Measurements from ENCODE around the gene ATP7B.
"Not testable (repeated sequence)": the region's sequence is repeated elsewhere in the genome, so short reads cannot be mapped to it uniquely, and the experiment has no call there.

The ATP7B gene

GRCh38 chr13:51913421-51914136, 97.7 kb downstream of the ATP7B start:
- H3K4me3 ChIP-seq (ENCODE audit: low read length) = no peak overlapping the region
- no peaks in the 10 kb centered on the region for H3K36me3 ChIP-seq (ENCODE audit: insufficient read depth, low read length)
- H3K4me2 ChIP-seq (ENCODE audit: low read length) = no peak overlapping the region
- H3K9me3 ChIP-seq (replicated peaks; ENCODE audit: low read length) = no peaks in the 10 kb centered on the region
- H3K27me3 ChIP-seq (ENCODE audit: control insufficient read depth, insufficient read depth, low read length) = peaks cover 51% of the 10 kb centered on the region
- no peaks in the 10 kb centered on the region for H3K4me1 ChIP-seq (ENCODE audit: control insufficient read depth, insufficient read depth, low read length)
- H3K9ac ChIP-seq (ENCODE audit: low read depth, low read length) = no peak overlapping the region

GRCh38 chr13:51912511-51913225, 98.6 kb downstream of the ATP7B start:
- Histone ChIP-seq H3K4me2 (ENCODE audit: low read length) (no peak overlapping the region), H3K27me3 (ENCODE audit: control insufficient read depth, insufficient read depth, low read length) (peaks cover 48% of the 10 kb centered on the region), H3K4me1 (ENCODE audit: control insufficient read depth, insufficient read depth, low read length) (no peaks in the 10 kb centered on the region), H3K4me3 (ENCODE audit: low read length) (no peak overlapping the region), H3K9me3 (replicated peaks; ENCODE audit: low read length) (no peaks in the 10 kb centered on the region), H3K9ac (ENCODE audit: low read depth, low read length) (no peak overlapping the region), H3K36me3 (ENCODE audit: insufficient read depth, low read length) (no peaks in the 10 kb centered on the region)

GRCh38 chr13:51912091-51912490, 99.2 kb downstream of the ATP7B start:
- no peak overlapping the region for H3K9ac ChIP-seq (ENCODE audit: low read depth, low read length)
- H3K27me3 ChIP-seq (ENCODE audit: control insufficient read depth, insufficient read depth, low read length) = peaks cover 50% of the 10 kb centered on the region
- no peaks in the 10 kb centered on the region for H3K9me3 ChIP-seq (replicated peaks; ENCODE audit: low read length)
- no peak overlapping the region for H3K4me2 ChIP-seq (ENCODE audit: low read length)
- H3K36me3 ChIP-seq (ENCODE audit: insufficient read depth, low read length) = no peaks in the 10 kb centered on the region
- H3K4me1 ChIP-seq (ENCODE audit: control insufficient read depth, insufficient read depth, low read length) = no peaks in the 10 kb centered on the region
- H3K4me3 ChIP-seq (ENCODE audit: low read length) = no peak overlapping the region

GRCh38 chr13:51910508-51910907, 100.7 kb downstream of the ATP7B start:
- no peak overlapping the region for H3K4me3 ChIP-seq (ENCODE audit: low read length)
- no peaks in the 10 kb centered on the region for H3K9me3 ChIP-seq (replicated peaks; ENCODE audit: low read length)
- no peak overlapping the region for H3K9ac ChIP-seq (ENCODE audit: low read depth, low read length)
- no peaks in the 10 kb centered on the region for H3K36me3 ChIP-seq (ENCODE audit: insufficient read depth, low read length)
- H3K4me1 ChIP-seq (ENCODE audit: control insufficient read depth, insufficient read depth, low read length) = no peaks in the 10 kb centered on the region
- no peak overlapping the region for H3K4me2 ChIP-seq (ENCODE audit: low read length)
- H3K27me3 ChIP-seq (ENCODE audit: control insufficient read depth, insufficient read depth, low read length) = peaks cover 54% of the 10 kb centered on the region

- H3K9me3 ChIP-seq (replicated peaks; ENCODE audit: low read length); H3K36me3 ChIP-seq (ENCODE audit: insufficient read depth, low read length); H3K4me2 ChIP-seq (ENCODE audit: low read length); H3K9ac ChIP-seq (ENCODE audit: low read depth, low read length); H3K4me3 ChIP-seq (ENCODE audit: low read length); H3K4me1 ChIP-seq (ENCODE audit: control insufficient read depth, insufficient read depth, low read length): not testable (repeated sequence)
- H3K27me3 ChIP-seq (ENCODE audit: control insufficient read depth, insufficient read depth, low read length) = peaks cover 52% of the 10 kb centered on the region
Measured at GRCh38 chr13:51909265-51909664, 102.0 kb downstream of the ATP7B start.

GRCh38 chr13:51907040-51907732, 104.1 kb downstream of the ATP7B start:
- peaks cover 41% of the 10 kb centered on the region for H3K27me3 ChIP-seq (ENCODE audit: control insufficient read depth, insufficient read depth, low read length)
- no peak overlapping the region for H3K4me3 ChIP-seq (ENCODE audit: low read length)
- H3K9me3 ChIP-seq (replicated peaks; ENCODE audit: low read length) = no peaks in the 10 kb centered on the region
- no peaks in the 10 kb centered on the region for H3K36me3 ChIP-seq (ENCODE audit: insufficient read depth, low read length)
- H3K4me2 ChIP-seq (ENCODE audit: low read length) = no peak overlapping the region
- H3K4me1 ChIP-seq (ENCODE audit: control insufficient read depth, insufficient read depth, low read length) = no peaks in the 10 kb centered on the region
- no peak overlapping the region for H3K9ac ChIP-seq (ENCODE audit: low read depth, low read length)

GRCh38 chr13:51906581-51906980, 104.7 kb downstream of the ATP7B start:
- no peaks in the 10 kb centered on the region for H3K4me1 ChIP-seq (ENCODE audit: control insufficient read depth, insufficient read depth, low read length)
- H3K9me3 ChIP-seq (replicated peaks; ENCODE audit: low read length) = no peaks in the 10 kb centered on the region
- H3K36me3 ChIP-seq (ENCODE audit: insufficient read depth, low read length) = no peaks in the 10 kb centered on the region
- no peak overlapping the region for H3K9ac ChIP-seq (ENCODE audit: low read depth, low read length)
- no peak overlapping the region for H3K4me3 ChIP-seq (ENCODE audit: low read length)
- H3K27me3 ChIP-seq (ENCODE audit: control insufficient read depth, insufficient read depth, low read length) = peaks cover 36% of the 10 kb centered on the region
- H3K4me2 ChIP-seq (ENCODE audit: low read length) = no peak overlapping the region

- Histone ChIP-seq H3K4me1 (ENCODE audit: control insufficient read depth, insufficient read depth, low read length) (no peaks in the 10 kb centered on the region), H3K4me3 (ENCODE audit: low read length) (no peak overlapping the region), H3K4me2 (ENCODE audit: low read length) (no peak overlapping the region), H3K9me3 (replicated peaks; ENCODE audit: low read length) (no peaks in the 10 kb centered on the region), H3K27me3 (ENCODE audit: control insufficient read depth, insufficient read depth, low read length) (peaks cover 36% of the 10 kb centered on the region), H3K36me3 (ENCODE audit: insufficient read depth, low read length) (no peaks in the 10 kb centered on the region), H3K9ac (ENCODE audit: low read depth, low read length) (no peak overlapping the region)
Measured at GRCh38 chr13:51905787-51906186, 105.5 kb downstream of the ATP7B start.

GRCh38 chr13:51902776-51903175, 108.5 kb downstream of the ATP7B start:
- Histone ChIP-seq H3K27me3 (ENCODE audit: control insufficient read depth, insufficient read depth, low read length) (peaks cover 52% of the 10 kb centered on the region), H3K9ac (ENCODE audit: low read depth, low read length) (no peak overlapping the region), H3K4me3 (ENCODE audit: low read length) (no peak overlapping the region), H3K36me3 (ENCODE audit: insufficient read depth, low read length) (no peaks in the 10 kb centered on the region), H3K4me1 (ENCODE audit: control insufficient read depth, insufficient read depth, low read length) (no peaks in the 10 kb centered on the region), H3K9me3 (replicated peaks; ENCODE audit: low read length) (no peaks in the 10 kb centered on the region), H3K4me2 (ENCODE audit: low read length) (no peak overlapping the region)

- Histone ChIP-seq H3K9ac (ENCODE audit: low read depth, low read length) (no peak overlapping the region), H3K4me2 (ENCODE audit: low read length) (no peak overlapping the region), H3K4me3 (ENCODE audit: low read length) (no peak overlapping the region), H3K36me3 (ENCODE audit: insufficient read depth, low read length) (no peaks in the 10 kb centered on the region), H3K9me3 (replicated peaks; ENCODE audit: low read length) (no peaks in the 10 kb centered on the region), H3K27me3 (ENCODE audit: control insufficient read depth, insufficient read depth, low read length) (peaks cover 44% of the 10 kb centered on the region), H3K4me1 (ENCODE audit: control insufficient read depth, insufficient read depth, low read length) (no peaks in the 10 kb centered on the region)
Measured at GRCh38 chr13:51900471-51900870, 110.8 kb downstream of the ATP7B start.

GRCh38 chr13:51895906-51896888, 115.1 kb downstream of the ATP7B start:
- Histone ChIP-seq H3K9ac (ENCODE audit: low read depth, low read length) (no peak overlapping the region), H3K4me2 (ENCODE audit: low read length) (no peak overlapping the region), H3K9me3 (replicated peaks; ENCODE audit: low read length) (no peaks in the 10 kb centered on the region), H3K4me1 (ENCODE audit: control insufficient read depth, insufficient read depth, low read length) (no peaks in the 10 kb centered on the region), H3K27me3 (ENCODE audit: control insufficient read depth, insufficient read depth, low read length) (peaks cover 45% of the 10 kb centered on the region), H3K4me3 (ENCODE audit: low read length) (no peak overlapping the region), H3K36me3 (ENCODE audit: insufficient read depth, low read length) (no peaks in the 10 kb centered on the region)
